ENCODE results near the gene IPO7. TPM values are rescaled to one million over a fixed set of nuclear protein-coding genes. Genes with fewer than 3 reads are reported as not detected.
A peak's percentile ranks its signal among the peaks of the same experiment; 100 is the strongest.
"Not testable (repeated sequence)": the region's sequence is repeated elsewhere in the genome, so short reads cannot be mapped to it uniquely, and the experiment has no call there.

Gene IPO7
- polyA plus RNA-seq, 1 donor: 126 TPM

DNA sequence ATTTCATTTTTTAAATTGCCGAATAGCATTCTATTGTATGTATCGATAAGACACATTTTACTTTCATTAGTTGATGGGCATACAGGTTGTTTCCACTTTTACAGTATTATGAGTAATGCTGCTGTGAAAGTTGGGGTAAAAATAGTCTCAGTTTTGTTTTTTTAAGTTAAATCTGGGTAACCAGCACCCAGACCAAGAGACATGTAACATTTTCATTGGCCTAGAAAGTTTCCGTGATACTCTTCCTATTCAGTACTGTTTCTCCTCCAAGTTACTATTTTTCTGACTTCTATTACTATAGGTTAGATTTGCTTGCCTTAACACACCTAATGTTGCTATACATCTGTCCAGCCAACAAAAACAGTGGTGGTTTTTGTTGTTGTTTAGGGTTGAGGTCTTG is 12.3 kb downstream of the IPO7 start:
- DNase-seq: no peak

DNA sequence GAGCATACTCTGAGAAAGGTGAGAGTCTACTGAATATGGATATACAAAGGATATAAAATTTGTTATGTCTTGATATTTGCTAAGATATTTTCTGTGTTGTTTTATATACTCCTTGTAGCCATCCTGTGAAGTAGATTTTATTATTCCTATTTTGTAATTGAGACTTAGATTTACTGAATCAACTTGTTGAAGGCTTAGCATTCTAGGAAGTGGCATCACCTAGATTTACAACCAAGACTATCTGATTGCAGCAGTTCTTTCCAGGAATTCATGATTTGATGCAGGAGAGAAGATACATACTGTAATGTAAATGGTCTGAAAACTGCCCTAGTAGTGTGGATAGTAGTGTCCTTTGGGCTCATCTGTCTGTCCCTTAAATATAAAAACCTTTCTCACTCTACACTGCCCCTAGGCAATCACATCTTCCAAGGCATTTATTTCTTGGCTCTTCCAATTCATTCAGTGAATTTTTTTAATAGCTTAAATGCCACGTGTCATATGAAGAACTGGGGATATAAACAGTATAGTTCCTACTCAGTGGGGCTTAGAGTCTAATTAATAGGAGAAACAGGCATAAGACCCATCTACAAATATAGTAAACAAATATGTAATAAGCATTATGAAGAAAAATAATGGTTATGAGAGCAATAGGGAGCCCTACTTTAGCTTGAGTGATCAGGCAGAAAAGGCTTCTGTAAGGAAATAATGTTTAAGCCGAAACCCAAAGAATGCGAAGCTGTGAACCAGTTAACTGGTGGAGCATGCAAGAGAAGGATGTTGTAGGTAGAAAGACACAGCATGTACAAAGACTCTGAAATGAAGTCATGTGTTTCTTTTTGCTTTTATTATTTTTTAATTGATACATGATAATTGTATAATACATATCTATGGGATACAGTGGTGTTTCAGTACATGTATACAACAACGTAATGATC is 13.6 kb downstream of the IPO7 start:
- no peak for DNase-seq

DNA sequence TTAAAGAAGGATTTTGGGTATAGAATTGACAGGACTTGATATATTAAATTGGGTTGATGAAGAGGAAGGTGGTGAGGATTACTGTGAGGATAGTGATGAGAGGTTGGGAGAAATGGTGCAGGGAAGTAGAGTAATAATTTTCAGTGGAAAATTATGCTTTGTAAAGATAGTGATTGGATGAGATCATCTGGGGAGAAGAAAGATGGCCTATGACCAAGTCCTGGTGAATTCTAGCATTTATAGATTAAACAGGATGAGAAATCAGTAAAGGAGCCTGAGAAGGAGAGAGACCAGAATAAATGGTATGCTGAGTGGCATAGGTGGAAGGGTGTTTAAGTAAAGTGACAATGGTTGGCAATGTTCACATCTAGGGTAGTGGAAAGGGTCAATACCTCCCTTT is 15.0 kb downstream of the IPO7 start:
- DNase-seq: no peak

DNA sequence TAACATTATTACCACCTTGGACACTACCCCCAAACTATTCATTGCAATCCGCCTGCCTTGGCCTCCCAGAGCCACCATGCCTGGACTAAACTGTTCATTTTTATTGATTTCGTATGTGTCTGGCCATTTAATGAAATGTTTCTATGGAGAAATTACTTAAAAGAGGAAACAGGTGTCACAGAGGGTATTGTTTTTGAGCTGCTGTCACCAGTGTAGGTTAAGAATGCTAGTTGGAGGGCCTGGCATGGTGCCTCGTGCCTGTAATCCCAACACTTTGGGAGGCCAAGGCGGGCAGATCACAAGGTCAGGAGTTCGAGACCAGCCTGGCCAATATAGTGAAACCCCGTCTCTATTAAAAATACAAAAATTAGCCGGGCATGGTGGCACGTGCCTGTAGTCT is 17.4 kb downstream of the IPO7 start:
- not testable (repeated sequence) for DNase-seq

DNA sequence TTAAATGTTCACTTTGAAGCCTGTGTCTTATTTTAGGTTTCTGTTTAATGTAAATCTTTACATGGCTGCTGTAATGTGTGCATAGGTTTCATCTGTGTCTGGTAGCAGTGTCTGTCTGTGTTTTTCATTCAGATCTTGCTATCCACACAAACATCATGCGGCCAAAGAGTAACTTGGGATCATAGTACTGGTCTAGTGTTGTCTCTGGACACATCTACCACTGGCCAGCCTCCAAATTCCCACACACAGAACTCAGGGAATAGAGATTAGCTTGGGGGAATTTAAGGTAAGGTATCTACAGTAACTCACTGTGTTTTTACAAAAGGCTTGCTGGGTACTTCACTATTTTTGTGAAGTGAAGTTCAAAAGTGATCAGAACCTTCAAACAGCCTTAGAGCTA is 44.3 kb downstream of the IPO7 start:
- no peak for DNase-seq

DNA sequence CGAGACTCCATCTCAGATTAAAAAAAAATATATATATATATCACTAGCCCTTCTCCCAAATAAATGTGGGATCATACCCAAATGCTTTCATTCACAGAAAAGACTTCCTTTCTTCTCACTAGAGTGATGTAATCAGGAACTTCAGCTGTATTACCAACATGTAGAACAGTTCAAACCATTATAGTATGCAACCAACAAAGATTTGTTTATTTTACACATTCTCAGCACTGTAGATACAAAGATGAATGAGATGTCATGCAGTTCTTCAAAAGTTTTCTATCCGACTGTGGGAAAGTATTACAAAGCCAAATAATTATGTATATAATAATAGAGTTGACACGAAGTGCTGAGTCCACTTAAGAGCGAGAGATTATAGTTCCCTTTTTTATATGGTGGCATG is 54.2 kb downstream of the IPO7 start:
- DNase-seq: no peak

DNA sequence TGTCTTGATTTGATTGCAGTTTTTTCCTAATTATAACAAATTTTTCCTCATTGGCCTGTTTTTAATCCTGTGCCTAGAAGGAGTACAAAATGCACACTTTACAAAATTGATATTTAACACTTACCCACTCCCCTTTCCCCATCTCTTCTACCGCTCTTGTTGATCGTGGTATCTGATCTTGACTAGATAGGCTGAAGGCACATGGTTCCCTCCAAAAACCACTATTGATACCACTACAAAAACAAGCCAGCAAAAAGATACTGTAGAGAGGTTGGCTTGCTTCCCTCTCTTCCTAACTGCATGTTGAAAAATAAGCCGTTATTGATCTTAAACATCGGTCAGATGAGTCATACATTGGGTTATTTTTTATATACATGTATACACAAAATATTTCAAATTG is 61.8 kb downstream of the IPO7 start:
- DNase-seq: no peak

DNA sequence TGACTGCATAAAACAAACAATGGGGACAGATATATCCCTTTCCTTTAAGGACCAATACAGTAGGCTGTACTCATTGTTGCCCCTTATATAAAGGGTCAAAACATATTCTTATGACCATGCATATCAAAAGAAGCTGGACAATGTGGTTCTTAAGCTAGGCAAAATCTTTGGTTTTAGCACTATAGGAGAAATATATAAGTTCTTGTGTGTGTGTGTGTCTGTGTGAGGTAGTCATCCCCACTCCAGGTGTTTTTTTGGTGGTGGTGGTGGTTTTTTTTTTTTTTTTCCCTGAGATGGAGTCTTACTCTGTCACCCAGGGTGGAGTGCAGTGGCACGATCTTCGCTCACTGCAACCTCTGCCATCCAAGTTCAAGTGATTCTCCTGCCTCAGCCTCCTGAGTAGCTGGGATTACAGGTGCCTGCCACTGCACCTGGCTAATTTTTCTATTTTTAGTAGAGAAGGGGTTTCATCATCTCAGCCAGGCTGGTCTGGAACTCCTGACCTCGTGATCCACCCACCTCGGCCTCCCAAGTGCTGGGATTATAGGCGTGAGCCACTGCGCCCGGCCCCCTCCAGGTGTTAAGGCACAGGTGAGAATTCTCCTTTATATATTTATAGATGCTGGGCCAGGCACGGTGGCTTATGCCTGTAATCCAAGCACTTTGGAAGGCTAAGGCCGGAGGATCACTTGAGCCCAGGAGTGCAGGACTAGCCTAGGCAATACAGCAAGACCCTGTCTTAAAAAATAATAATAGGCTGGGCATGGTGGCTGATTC is 64.3 kb downstream of the IPO7 start:
- DNase-seq: no peak

DNA sequence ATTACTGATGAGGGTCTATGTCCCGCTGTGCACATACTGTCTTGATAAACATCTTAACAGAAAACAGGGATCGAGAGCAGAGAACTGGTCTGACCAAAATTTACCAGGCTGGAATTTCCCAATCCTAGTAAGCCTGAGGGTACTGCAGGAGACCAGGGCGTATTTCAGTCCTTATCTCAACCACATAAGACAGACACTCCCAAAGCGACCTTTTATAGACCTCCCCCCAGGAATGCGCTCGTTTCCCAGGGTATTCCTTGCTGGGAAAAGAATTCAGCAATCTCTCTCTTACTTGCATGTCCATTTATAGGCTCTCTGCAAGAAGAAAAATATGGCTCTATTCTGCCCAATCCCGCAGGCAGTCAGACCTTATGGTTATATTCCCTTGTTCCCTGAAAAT is 67.6 kb downstream of the IPO7 start:
- not testable (repeated sequence) for DNase-seq

DNA sequence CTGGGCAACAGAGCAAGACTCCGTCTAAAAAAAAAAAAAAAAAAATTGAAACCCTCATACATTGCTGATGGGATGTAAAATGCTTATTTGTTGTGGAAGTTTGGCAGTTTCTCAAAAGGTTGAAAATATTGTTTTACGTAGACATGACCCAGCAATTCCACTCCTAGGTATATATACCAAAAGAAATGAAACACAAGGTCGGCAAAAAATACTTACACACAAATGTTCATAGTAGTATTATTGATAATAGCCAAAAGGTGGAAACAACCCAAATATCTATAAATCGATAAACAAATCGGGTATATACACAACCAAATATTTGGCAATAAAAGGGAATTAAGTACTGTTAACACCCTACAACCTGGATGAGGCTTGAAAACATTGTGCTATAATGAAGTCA is 71.3 kb downstream of the IPO7 start:
- DNase-seq: no peak

DNA sequence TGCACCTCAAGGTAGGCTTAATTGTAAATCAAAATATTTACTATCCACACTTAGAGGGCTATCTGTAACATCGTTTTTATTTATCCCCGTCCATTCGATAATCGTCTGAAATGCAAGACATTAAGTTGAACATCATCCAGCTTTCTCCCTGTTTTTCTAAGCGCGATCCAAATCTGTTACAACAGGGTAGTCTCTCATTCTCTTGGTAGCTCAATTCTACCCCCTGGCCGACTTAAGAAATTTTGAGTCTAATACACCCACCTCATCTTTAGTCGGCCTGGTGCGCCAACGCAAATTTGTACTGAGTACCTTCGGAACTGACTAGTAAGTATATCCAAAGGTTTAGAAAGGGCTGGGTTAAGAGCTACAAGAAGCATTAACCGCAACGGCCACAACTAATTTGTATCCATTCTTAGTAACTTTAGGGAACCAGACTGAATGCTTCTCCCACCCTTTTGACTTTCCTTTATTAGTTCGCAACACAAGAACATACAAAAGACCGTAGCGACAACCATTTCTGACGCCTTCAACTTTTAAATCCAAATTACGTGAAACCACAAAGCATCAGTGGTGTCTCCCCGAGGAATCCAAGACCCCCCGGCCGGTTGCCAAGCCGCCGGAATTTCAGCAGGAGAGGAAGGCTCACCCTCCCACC is 75.3 kb downstream of the IPO7 start:
- peak; percentile 70 for DNase-seq

DNA sequence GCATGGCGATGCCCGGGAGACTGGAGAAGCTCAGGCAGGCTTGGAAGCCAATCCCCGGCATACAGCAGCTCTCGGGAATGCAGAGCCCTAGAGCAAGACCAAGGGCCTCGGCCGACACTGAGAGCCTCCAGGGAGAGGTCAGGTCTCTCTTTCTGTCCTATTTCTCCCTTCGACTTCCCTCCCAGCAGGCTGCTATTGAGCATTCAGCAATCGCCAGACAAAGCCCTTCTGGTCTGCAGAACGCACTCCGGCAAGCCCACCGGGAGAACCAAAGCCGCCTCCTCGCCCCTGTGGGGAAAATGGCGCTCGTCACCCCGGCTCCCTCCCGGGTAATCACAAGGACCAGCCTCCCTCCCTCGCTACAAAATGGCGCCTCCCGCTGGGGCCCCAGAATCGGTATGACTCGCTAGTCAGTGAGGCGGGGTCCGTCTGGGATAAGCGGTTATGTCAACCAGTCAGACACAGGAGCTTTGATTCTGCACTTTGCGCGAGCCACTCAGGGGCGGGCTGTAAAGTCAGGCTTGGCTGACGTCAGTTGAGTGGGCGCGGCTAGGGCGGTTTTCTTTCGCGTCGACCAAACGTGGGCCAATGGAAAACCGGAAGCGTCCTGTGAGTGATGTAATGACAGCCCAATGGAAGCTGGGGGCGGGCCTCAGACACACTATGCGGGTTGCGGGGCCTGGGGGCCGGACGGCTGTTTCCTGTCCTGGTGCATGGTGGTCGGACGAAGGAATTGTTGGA is 76.0 kb downstream of the IPO7 start, which contains the start of gene ZNF143:
TSS of gene ZNF143 (plus strand) at position 691 of the 741 bp plus-strand sequence. CDS start 10,297 bp downstream, outside the sequence.
- DNase-seq: peak; percentile 100

DNA sequence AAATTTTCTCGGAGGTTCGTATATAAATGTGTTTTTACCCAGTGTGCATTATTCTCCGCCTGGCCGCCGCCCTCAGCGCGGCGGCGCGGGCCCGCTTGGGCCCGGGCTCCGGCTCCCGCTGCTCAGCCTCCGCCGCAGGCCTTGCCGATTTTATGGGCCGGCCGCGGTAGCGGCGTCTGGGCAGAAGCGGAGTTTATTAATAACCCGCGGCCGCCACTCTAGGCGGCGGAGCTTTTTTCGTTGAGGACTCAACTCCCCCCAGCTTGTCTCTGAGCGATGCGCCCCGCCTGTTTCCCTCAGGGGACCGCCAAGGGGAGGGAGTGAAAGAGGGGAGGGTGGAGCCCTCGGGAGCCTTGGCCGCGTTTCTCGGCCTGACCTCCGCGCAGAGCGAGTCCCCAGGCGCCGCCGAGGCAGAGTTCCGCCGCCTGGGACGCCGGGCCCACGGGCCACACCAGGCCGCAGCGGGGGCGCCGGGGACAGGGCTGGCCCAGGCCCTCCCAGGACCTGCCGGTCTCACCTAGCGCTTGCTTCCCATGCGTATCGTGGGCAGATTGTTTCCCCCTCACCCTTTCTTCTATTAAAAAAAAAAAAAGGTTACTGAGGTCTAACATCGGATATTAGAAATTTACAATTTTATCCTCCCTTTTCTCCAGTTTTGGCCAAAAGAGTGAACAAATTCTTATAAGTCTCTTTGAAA is 76.8 kb downstream of the IPO7 start:
- DNase-seq: peak; percentile 87

DNA sequence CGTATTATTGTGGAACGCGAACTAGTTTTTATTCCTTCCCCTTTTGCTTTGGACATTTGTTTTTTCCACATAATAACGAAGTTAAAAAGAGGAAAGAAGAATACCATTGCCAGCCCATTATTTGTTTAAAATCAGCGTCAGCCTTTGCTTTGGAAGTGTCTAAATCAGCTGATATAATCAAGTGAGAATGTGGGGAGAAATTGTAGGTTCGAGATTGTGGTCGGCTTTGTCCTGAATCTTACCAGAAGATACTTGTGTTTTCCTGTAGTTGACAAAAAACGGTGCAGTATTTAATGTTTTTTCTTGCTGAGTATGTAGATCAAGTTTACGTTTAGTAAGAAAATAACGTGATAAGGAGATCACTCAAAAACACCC is 77.3 kb downstream of the IPO7 start:
- DNase-seq: peak; percentile 50

DNA sequence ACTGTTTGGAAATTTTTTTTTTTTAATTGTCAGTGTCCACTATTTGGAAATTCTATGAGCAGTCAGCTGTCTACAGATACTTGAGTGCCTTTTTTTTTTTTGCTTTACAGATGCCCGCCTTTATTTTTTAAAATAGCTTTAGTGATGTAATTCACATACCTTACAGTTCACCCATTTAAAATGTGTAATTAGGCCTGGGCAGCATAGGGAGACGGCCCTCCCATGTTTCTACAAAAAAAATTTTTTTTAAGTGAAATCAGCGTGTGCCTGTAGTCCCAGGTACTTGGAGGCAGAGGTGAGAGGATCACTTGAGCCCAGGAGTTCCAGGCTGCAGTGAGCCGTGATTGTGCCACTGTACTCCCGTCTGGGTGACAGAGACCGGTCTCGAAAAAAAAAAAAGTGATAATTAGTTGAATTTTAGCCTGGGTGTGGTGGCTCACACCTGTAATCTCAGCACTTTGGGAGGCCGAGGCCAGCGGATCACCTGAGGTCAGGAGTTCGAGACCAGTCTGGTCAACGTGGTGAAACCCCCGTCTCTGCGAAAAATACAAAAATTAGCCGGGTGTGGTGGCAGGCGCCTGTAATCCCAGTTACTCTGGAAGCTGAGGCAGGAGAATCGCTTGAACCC is 77.8 kb downstream of the IPO7 start:
- DNase-seq: peak; percentile 12

DNA sequence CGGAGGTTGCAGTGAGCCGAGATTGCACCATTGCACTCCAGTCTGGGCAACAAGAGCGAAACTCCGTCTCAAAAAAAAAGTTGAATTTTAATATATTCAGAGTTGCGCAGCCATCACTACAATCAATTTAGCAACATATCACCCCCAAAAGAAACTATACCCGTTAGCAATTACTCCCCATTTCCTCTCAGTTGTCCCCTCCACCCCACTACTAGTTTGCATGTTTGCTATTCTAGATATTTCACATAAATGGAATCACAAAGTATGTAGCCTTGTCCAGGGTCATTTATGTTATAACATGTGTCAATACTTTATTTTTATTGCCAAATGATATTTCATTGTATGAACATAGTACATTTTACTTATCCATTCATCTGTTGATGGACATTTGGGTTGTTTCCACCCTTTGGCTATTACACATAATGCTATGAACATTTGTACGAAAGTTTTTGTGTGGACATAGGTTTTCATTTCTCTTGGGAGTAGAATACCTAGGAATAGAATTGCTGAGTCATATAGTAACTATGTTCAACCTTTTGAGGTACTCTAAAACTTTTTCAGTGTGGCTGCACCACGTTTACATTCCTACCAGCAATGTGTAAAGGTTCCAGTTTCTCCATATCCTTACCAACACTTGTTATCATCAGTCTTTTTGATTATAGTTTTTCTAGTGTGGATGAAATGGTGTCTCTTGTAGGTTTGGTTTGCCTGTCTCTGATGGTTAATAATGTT is 78.5 kb downstream of the IPO7 start:
- DNase-seq: no peak

DNA sequence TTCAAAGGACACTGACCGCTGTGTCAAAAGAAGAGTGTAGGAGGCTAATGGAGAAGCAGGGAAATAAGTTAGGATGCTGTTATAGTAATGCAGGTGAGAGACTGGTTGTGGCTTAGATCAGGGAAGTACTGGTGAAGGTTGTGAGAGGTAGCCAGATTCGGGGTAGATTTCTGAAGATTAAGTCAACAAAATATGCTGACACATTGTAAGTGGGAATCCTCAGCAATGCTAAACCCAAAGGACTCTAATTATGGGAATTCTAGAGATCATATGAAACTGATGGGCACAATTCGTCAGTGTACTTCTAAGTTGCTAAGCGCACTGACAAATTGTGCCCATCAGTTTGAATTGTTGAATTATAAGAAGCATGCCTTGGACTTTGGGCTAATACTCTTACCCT is 86.3 kb downstream of the IPO7 start:
- DNase-seq: no peak

DNA sequence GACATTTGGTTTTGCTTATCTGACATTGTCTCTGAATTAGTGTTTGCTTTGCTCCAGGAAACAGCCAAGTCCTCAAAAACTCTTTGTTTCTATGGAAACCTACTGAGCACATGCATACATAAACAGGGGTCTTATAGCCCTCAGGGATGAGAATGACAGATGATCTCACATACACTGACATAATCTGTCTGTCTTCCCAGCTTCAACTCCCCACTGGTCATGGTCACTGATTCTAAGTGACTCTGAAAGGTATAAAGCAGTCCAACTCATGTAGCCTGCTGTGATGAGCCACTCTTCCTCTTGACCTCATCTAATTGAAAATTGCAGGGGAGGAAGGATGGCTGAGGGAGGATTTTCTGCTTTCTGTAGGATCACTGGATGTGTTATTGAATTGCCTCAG is 89.0 kb downstream of the IPO7 start:
- peak; percentile 64 for DNase-seq

DNA sequence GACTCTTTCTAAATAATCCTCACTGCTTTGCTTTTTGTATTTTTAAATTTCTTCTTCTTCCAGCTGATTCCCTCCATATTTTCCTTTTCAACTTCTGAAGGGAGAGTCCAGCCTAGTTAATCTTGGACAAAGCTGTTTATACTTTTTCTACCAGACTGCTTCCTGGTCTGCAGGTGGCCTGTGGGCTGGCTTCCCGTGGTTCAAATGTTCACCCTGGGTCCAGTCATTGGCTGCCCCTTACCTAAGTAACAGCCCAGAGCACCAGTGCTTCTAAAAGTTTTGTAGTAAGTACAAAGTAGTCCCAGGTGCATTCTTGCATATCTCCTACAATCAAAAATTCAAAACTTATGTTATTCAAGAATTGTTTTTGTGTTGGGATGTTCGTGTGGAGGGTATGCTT is 95.4 kb downstream of the IPO7 start:
- DNase-seq: no peak
